Mucosa of rectum (tissue), 2 donors: ENCODE data around the gene PEX7.
A peak's percentile ranks its signal among the peaks of the same experiment; 100 is the strongest.

Experiments
- H3K27ac ChIP-seq, 2 donors: one replicate each; pipeline ENCODE4 v1.7.0; 2013; ENCODE audit warnings: inconsistent platforms in 2 of 2, low read depth in 2 of 2, low read length in 2 of 2
- H3K27me3 ChIP-seq, 2 donors: one replicate each; pipeline ENCODE4 v1.7.0; 2013; ENCODE audit warnings: low read length in 2 of 2; ENCODE audit not compliant: control insufficient read depth in 2 of 2, insufficient read depth in 2 of 2
- H3K36me3 ChIP-seq, 2 donors: one replicate each; pipeline ENCODE4 v1.7.0; 2013; ENCODE audit warnings: low read length in 2 of 2; ENCODE audit not compliant: control insufficient read depth in 2 of 2, insufficient read depth in 2 of 2
- H3K4me1 ChIP-seq, 2 donors: one replicate each; pipeline ENCODE4 v1.7.0; 2013; ENCODE audit warnings: low read length in 2 of 2, mild to moderate bottlenecking in 1 of 2; ENCODE audit not compliant: control insufficient read depth in 2 of 2, insufficient read depth in 2 of 2
- H3K4me3 ChIP-seq, 2 donors: one replicate each; pipeline ENCODE4 v1.7.0; 2013; ENCODE audit warnings: low read length in 2 of 2
- H3K9ac ChIP-seq, 2 donors: one replicate each; pipeline ENCODE4 v1.7.0; 2013; ENCODE audit warnings: low read length in 2 of 2, low read depth in 1 of 2, mild to moderate bottlenecking in 1 of 2
- H3K9me3 ChIP-seq, 2 donors: one replicate each; pipeline ENCODE4 v1.7.0; 2013; ENCODE audit warnings: low read length in 2 of 2; ENCODE audit not compliant: control insufficient read depth in 2 of 2
- donor health status: healthy.
- donor health status: Normal muscosa, but diverticular disease.

PEX7 gene

GRCh38 chr6:136920671-136921380 is 98.4 kb downstream of the PEX7 start:
- Histone ChIP-seq H3K36me3 (no peaks in the 10 kb centered on the region), H3K4me1 (peaks cover 16 to 21% of the 10 kb centered on the region in 2 donors), H3K27me3 (peaks cover 14 to 32% of the 10 kb centered on the region in 2 donors), H3K9ac (peak overlapping the region in 1 of 2 donors; percentile 7), H3K9me3 (no peaks in the 10 kb centered on the region), H3K27ac (no peak overlapping the region), H3K4me3 (peak overlapping the region; percentile 53 to 66)

DNA sequence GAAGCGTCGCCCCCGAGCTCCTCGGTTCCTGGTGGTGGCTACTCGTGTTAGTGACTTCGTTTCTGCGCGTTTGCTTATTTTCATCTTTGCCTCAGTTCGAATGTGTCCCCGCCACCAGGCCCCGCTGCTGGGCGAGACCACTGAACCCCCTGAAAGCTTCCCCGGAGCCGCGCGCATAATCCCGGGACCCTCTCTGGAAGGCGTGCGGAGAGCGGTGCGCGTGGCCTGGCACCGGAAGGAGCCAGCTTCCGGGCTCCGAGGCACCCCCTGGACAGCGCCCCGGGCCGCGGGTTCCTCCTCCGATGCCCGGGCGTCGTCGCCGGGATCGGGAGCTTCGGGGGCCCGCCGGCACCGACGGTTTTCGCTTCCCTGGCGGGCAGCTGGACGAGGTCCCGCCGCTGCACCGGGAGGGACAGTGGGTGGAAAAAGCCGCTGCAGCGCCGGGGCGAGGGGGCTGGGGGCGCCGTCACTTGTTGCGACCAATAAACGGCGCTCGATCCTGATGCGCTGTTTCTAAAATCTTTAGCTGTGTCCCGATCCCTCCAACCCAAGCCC is 99.1 kb downstream of the PEX7 start:
- Histone ChIP-seq H3K27me3 (peaks cover 14 to 32% of the 10 kb centered on the region in 2 donors), H3K4me3 (peak overlapping the region; percentile 53 to 66), H3K9ac (peak overlapping the region in 1 of 2 donors; percentile 7), H3K27ac (no peak overlapping the region), H3K4me1 (peaks cover 16 to 21% of the 10 kb centered on the region in 2 donors), H3K9me3 (no peaks in the 10 kb centered on the region), H3K36me3 (no peaks in the 10 kb centered on the region)

DNA sequence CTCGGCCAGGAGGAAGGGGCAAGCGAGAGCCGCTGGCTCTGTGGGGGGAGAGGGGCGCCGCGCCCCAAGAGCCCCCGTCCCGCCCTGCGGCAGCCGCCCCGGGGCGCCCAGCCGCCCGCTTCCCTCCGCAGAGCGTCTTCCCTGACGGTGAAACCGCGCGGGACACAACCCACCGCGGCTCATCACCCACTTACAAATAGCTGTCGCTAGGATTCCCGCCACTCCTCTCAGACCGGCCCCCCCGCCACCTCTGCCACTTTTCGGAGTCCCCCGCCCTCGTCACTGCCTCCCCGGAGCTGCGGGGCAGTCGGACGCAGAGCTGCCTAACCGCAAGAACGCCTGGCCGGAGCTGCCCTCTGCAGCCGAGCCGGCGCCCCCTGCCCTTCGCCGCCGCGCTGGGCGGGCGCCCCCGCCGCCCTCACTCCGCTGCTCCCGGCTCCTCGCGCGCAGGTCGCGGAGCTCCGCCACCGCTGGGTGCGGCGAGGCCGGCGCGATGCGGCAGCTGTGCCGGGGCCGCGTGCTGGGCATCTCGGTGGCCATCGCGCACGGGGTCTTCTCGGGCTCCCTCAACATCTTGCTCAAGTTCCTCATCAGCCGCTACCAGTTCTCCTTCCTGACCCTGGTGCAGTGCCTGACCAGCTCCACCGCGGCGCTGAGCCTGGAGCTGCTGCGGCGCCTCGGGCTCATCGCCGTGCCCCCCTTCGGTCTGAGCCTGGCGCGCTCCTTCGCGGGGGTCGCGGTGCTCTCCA is 99.7 kb downstream of the PEX7 start, which contains the start of gene SLC35D3:
SLC35D3 (plus strand) TSS at position 366 of the 749 bp plus-strand sequence; CDS start at position 494, 128 bp downstream.
- H3K4me3 ChIP-seq: peak within 1 kb of the TSS; percentile 53 to 66
- no peaks in the 10 kb centered on the region for H3K36me3 ChIP-seq
- H3K27me3 ChIP-seq: peaks cover 14 to 32% of the 10 kb centered on the region in 2 donors
- H3K4me1 ChIP-seq: peaks cover 16 to 21% of the 10 kb centered on the region in 2 donors
- peak within 1 kb of the TSS in 1 of 2 donors; percentile 7 for H3K9ac ChIP-seq
- no peak within 1 kb of the TSS for H3K27ac ChIP-seq
- no peaks in the 10 kb centered on the region for H3K9me3 ChIP-seq

GRCh38 chr6:136922685-136923006 is 100.3 kb downstream of the PEX7 start:
- H3K9me3 ChIP-seq: no peaks in the 10 kb centered on the region
- peaks cover 16 to 21% of the 10 kb centered on the region in 2 donors for H3K4me1 ChIP-seq
- peaks cover 14 to 32% of the 10 kb centered on the region in 2 donors for H3K27me3 ChIP-seq
- no peak overlapping the region for H3K9ac ChIP-seq
- peak overlapping the region; percentile 53 to 66 for H3K4me3 ChIP-seq
- no peak overlapping the region for H3K27ac ChIP-seq
- no peaks in the 10 kb centered on the region for H3K36me3 ChIP-seq

- no peaks in the 10 kb centered on the region for H3K9me3 ChIP-seq
- peaks cover 14 to 32% of the 10 kb centered on the region in 2 donors for H3K27me3 ChIP-seq
- H3K36me3 ChIP-seq: no peaks in the 10 kb centered on the region
- H3K27ac ChIP-seq: no peak overlapping the region
- H3K4me3 ChIP-seq: no peak overlapping the region
- H3K4me1 ChIP-seq: peaks cover 16 to 21% of the 10 kb centered on the region in 2 donors
- no peak overlapping the region for H3K9ac ChIP-seq
These were observed 100.9 kb downstream of the PEX7 start for GRCh38 chr6:136923116-136923953.

DNA sequence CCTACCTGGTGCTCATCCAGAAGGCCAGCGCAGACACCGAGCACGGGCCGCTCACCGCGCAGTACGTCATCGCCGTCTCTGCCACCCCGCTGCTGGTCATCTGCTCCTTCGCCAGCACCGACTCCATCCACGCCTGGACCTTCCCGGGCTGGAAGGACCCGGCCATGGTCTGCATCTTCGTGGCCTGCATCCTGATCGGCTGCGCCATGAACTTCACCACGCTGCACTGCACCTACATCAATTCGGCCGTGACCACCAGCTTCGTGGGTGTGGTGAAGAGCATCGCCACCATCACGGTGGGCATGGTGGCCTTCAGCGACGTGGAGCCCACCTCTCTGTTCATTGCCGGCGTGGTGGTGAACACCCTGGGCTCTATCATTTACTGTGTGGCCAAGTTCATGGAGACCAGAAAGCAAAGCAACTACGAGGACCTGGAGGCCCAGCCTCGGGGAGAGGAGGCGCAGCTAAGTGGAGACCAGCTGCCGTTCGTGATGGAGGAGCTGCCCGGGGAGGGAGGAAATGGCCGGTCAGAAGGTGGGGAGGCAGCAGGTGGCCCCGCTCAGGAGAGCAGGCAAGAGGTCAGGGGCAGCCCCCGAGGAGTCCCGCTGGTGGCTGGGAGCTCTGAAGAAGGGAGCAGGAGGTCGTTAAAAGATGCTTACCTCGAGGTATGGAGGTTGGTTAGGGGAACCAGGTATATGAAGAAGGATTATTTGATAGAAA is 101.7 kb downstream of the PEX7 start:
- H3K4me3 ChIP-seq: no peak overlapping the region
- H3K4me1 ChIP-seq: peaks cover 16 to 21% of the 10 kb centered on the region in 2 donors
- H3K27me3 ChIP-seq: peaks cover 14 to 32% of the 10 kb centered on the region in 2 donors
- no peaks in the 10 kb centered on the region for H3K9me3 ChIP-seq
- H3K27ac ChIP-seq: no peak overlapping the region
- no peak overlapping the region for H3K9ac ChIP-seq
- H3K36me3 ChIP-seq: no peaks in the 10 kb centered on the region

DNA sequence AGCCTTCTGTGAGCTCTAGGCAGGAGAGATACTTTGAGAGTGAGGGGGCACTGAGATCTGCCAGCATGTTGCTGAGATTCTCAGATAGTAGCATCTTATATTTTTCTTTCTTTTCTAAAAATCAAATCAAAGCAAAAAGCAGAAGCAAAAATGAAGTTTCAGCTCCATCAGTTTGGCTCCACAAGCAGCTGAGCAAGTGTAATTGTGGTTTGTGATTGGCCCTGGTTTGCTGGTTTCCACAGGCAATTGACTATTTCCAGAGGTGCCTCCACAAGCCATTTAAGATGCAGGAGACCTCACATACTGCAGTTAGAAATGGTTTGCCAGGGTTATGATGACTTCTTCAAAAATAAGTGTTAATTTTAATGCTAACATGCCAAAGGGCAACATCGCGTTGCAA is 104.0 kb downstream of the PEX7 start:
- Histone ChIP-seq H3K36me3 (no peaks in the 10 kb centered on the region), H3K27me3 (peaks cover 4 to 19% of the 10 kb centered on the region in 2 donors)

DNA sequence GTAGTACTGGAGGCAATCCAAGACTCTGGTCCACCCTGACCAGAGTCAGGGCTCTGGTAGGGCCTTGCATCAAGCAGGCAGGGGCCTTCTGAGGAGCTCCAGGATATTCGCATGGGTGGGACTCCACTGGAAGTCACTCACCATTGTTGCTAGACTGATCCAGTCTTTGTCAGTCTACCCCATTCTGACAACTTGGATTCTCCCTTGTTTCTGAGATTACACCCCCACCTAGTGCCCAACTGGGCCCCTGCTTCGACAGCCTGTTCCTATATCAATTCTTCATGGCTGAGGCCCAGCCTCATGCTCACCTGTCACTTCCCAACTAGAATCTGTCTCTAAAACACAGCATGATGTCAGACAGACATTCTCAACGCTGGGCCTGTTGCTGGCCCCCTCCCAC is 104.9 kb downstream of the PEX7 start:
- Histone ChIP-seq H3K4me3 (no peak overlapping the region), H3K4me1 (peaks cover 3% of the 10 kb centered on the region in 2 donors)

More for the DNA sequence above, 104.0 kb downstream of the PEX7 start:
- H3K9me3 ChIP-seq: no peaks in the 10 kb centered on the region
- H3K4me3 ChIP-seq: no peak overlapping the region
- H3K9ac ChIP-seq: no peak overlapping the region
- H3K27ac ChIP-seq: no peak overlapping the region
- peaks cover 8 to 10% of the 10 kb centered on the region in 2 donors for H3K4me1 ChIP-seq

GRCh38 chr6:136930528-136930927 is 108.1 kb downstream of the PEX7 start:
- no peaks in the 10 kb centered on the region for H3K4me1 ChIP-seq
- no peaks in the 10 kb centered on the region for H3K27me3 ChIP-seq
- no peak overlapping the region for H3K27ac ChIP-seq
- no peaks in the 10 kb centered on the region for H3K36me3 ChIP-seq
- no peaks in the 10 kb centered on the region for H3K9me3 ChIP-seq
- H3K9ac ChIP-seq: no peak overlapping the region
- H3K4me3 ChIP-seq: no peak overlapping the region

More for the DNA sequence above, 104.9 kb downstream of the PEX7 start:
- no peaks in the 10 kb centered on the region for H3K9me3 ChIP-seq
- no peak overlapping the region for H3K9ac ChIP-seq
- H3K36me3 ChIP-seq: no peaks in the 10 kb centered on the region
- no peak overlapping the region for H3K27ac ChIP-seq
- peaks cover 0 to 13% of the 10 kb centered on the region in 2 donors for H3K27me3 ChIP-seq
